Hepatocyte (in vitro differentiated cells): ENCODE data around the gene CEACAM16.

Source experiments
- EZH2 ChIP-seq: fragments of 200-600 bp; sonication (generic); IDR thresholded peaks from 2 replicates; pipeline ENCODE4 v1.6.1; 2016; ENCODE audit warnings: antibody characterized with exemption, mild to moderate bottlenecking, borderline replicate concordance
- EZH2phosphoT487 ChIP-seq: fragments of 200-600 bp; sonication (generic); IDR thresholded peaks from one replicate; pipeline ENCODE4 v1.6.1; 2018; ENCODE audit warnings: antibody characterized with exemption, mild to moderate bottlenecking, low read depth, moderate library complexity; ENCODE audit not compliant: unreplicated experiment, severe bottlenecking
- TF ChIP-seq, protein P1 (sequence below): fragments of 200-600 bp; sonication (generic); IDR thresholded peaks from 2 replicates; pipeline ENCODE4 v1.5.1; 2016; ENCODE audit warnings: antibody characterized with exemption, mild to moderate bottlenecking; ENCODE audit not compliant: poor library complexity

DNA sequence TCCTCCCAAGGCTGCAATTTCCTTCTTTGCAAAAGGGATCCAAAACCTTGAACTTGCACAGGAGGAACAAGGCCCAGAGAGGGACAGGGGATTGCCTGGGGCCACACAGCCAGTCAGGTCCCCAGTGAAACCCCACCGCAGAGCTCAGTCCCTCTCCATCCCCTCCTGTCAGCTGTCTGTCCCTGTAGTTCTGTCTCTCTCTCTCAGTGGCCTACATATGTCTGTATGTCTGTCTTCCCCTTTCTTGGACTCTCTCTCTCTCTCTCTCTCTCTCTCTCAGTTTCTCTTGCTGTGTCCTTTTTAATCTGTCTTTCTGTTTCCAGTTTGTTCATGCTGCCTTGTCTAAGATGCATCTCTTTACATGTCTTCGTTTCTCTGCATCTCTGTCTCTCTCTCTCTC lies 16.1 kb upstream of the CEACAM16 start:
- TF ChIP-seq EZH2: no peak
- TF ChIP-seq, protein P1, sequence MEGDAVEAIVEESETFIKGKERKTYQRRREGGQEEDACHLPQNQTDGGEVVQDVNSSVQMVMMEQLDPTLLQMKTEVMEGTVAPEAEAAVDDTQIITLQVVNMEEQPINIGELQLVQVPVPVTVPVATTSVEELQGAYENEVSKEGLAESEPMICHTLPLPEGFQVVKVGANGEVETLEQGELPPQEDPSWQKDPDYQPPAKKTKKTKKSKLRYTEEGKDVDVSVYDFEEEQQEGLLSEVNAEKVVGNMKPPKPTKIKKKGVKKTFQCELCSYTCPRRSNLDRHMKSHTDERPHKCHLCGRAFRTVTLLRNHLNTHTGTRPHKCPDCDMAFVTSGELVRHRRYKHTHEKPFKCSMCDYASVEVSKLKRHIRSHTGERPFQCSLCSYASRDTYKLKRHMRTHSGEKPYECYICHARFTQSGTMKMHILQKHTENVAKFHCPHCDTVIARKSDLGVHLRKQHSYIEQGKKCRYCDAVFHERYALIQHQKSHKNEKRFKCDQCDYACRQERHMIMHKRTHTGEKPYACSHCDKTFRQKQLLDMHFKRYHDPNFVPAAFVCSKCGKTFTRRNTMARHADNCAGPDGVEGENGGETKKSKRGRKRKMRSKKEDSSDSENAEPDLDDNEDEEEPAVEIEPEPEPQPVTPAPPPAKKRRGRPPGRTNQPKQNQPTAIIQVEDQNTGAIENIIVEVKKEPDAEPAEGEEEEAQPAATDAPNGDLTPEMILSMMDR: no peak
- TF ChIP-seq EZH2phosphoT487: no peak
